Measurements from ENCODE around the gene CORO2B.
"Not testable (repeated sequence)": the region's sequence is repeated elsewhere in the genome, so short reads cannot be mapped to it uniquely, and the experiment has no call there.

The CORO2B gene

DNA sequence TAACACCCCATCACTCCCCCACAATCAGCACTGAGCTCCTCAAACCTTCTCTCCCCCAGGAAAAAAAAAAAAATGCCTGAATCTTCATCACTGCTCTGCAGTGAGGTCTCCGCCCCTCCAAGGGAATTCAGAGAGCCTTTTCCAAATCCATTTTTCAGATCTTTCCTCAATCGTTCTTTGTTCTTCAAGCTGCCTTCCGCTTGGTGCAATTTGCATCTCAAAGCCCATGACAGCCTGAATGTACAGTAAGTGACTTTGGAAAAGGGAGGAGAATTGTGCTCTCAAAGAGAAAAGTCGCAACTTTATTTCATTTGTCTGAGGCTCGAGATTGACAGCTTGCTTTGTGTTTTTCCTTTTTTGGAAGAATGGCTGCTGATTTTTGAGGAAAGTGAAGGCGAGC, 75.0 kb downstream of the CORO2B start:
- DNase-seq, result no peak

DNA sequence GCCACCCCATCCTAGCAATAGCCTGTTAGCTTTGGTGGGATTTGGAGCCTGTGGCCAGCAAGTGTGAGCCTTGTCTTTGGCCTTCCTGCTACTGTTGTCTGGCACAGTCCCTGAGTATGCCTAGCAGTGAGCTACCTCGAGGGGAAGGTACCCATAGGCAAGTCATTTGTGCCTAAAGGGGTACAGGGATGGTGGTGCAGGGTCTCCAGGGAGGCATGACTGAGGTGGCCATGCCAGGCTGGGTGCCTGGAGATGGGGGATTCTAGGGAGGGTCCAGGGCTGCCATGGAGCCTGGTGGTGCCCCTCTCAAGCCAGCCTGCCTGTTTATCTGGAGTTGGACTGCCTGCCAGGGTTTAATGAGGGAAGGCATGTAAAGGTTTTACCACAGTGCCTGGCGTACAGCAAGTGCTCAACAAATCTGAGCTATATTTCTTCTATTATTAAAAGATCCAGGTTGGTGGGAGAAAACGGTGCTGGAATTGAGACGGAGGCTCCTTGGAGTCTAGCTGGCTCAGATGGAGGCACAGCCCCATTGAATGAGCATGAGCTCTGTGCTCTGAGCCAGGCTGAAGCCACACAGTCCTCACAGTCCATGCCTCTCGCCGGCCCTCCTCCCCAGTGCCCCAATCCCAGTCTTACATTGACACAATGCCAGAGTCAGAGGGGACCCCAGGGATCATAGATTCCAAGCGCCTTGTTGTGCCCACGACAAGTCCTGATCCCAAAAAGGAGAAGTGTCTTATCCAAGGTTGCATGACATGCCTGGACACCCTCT, 76.2 kb downstream of the CORO2B start:
- no peak for DNase-seq

- no peak for DNase-seq
These were observed 77.1 kb downstream of the CORO2B start for GRCh38 chr15:68655686-68656437.

GRCh38 chr15:68656438-68656739, 77.6 kb downstream of the CORO2B start:
- DNase-seq, result no peak

- no peak for DNase-seq
These were observed 79.4 kb downstream of the CORO2B start for GRCh38 chr15:68658151-68658550.

DNA sequence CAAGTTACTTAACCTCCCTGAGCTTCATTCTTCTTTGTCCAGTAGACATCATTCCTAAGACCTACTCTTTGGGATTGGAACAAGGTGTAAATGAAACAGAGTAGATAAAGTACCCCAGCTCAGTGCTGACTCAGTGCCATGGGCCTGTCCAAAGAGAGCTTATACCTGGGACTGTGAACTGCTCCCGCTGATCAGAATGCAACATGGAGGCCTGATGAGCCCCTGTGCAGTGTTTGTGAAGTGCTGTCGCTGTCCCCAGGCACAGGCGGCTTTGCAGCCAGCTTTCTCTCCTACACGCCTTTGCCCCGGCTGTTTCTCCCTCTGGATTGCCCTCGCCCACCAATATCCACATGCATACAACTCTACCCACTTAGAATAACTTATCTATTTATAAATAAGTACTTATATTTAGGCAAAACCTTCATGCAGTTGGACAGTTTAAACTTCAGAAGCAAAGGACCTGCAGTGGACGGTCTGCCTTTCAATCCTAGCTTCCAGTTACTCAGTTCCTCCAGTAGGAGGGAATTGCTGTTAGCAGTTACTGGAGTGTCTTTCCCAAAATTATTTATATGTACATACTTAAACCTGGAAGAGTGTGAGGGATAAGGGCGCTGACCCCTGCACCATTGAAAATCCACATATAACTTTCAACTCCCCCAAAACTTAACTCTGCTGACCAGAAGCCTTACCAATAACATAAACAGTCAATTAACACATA, 80.0 kb downstream of the CORO2B start:
- DNase-seq, result no peak

DNA sequence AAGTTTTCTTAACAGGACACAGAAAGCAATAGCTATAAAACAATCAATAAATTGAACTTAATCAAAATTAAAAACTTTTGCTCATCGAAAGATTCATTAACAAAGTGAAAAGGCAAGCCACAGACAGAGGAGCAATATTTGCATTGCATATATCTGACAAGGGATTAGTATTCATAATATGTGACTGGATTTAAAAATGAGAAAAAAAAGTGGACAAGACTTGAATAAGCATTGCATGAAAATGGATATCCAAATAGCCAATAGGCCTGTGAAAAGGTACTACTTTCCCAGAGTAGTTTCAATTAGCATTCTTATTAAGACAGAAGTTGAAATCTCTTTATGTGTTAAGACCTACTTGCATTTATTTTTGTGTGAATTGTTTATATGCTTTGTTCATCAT, 84.7 kb downstream of the CORO2B start:
- no peak for DNase-seq

GRCh38 chr15:68666120-68666811, 87.5 kb downstream of the CORO2B start:
- no peak for DNase-seq

- no peak for DNase-seq
These were observed 88.1 kb downstream of the CORO2B start for GRCh38 chr15:68666812-68667450.

- no peak for DNase-seq
These were observed 89.2 kb downstream of the CORO2B start for GRCh38 chr15:68667800-68668625.

DNA sequence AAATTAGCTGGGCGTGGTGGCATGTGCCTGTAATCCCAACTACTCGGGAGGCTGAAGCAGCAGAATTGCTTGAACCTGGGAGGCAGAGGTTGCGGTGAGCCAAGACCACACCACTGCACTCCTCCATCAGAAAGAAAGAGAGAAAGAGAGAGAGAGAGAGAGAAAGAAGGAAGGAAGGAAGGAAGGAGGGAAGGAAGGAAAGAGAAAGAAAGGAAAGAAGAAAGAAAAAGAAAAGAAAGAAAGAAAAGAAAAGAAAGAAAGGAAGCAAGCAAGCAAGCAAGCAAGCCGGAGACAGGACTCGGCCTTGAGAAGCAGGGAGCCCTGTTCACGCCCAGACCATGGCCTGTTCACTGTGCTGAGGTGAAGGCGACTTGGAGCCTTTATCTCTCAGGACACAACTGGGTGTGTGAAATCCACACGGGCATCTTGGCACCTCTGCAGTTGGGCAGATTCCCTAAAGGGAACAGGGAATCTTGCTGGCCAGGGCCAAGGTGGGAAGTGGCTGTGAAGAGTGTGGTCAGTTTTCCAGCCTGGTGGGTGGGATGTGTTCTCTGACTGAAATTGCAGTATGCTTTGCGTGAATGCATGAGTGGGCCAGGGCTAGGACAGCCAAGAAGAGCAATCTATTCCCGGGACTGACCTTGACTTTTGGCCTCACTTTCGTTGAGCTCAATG, 90.3 kb downstream of the CORO2B start:
- no peak for DNase-seq

DNA sequence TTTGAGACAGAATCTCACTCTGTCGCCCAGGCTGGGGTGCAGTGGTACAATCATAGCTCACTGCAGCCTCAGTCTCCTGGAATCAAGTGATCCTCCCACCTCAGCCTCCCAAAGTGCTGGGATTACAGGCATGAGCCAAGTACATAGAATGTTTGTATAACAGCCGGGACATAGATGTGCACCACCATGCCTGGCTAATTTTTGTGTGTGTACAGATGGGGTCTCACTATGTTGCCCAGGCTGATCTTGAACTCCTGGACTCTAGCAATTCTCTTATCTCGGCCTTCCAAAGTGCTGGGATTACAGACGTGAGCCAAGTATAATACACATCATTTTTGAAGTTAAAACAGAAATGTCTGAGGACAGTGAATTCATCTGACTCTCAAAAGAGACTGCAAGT, 93.5 kb downstream of the CORO2B start:
- DNase-seq, result no peak

DNA sequence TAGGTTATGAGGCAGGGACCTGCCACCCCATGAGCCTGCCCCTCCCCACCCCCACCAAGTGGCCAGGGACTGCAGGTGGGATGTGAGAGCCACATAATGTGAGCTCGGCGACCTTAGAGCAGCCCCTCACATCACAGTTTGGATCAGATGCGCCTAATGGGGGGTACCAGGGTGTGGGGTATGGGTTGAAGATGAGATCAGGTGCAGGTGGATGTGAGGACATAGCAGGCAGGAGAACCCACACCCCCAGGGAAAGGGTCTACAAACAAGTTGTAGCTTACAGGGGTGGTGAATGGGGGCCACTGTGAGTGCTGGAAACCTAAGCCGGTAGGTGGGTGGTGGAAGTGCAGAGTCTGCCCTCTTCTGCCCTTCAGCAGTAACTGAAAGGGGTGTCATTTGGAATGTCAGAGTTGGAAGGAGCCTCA, 94.0 kb downstream of the CORO2B start:
- no peak for DNase-seq

GRCh38 chr15:68674975-68675374, 96.2 kb downstream of the CORO2B start:
- no peak for DNase-seq

GRCh38 chr15:68676011-68676605, 97.3 kb downstream of the CORO2B start:
- no peak for DNase-seq

DNA sequence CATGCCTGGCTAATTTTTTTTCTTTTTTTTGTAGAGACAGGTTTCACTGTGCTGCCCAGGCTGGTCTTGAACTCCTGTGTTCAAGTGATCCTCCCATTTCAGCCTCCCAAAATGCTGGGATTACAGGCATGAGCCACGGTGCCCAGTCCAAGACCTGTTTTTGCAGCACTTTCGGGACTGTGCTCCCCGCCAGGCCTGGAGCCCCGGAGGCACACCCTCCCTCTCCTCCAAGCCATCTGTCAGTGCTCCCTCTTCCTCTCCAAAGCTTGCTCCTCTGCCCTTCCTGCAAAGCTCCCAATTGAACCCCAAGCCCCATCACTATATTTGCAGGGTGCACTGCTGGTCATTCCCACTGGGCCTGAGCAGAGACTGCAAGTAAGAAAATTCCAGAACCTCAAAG, 98.1 kb downstream of the CORO2B start:
- no peak for DNase-seq

DNA sequence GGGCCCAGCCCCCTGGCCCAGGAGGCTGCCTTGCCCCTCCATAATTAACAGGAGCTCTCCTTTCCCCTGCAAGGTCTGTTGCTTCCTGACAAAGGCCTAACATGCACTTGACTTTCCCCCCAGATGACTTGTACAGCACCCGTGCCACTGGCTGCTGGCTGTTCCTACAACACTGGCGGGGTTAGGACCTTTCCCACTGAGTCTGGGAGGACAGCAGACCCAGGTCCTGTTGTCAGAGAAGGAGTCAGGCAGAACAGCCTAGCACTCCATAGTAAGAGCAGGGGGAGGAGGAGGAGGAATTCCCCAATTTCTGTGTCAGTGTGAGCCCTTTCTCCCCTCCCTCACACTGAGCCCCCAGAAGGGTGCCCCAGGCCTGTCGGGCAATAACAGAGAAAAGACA, 99.2 kb downstream of the CORO2B start:
- DNase-seq, result no peak

- no peak for DNase-seq
These were observed 100.0 kb downstream of the CORO2B start for GRCh38 chr15:68678746-68679145.

DNA sequence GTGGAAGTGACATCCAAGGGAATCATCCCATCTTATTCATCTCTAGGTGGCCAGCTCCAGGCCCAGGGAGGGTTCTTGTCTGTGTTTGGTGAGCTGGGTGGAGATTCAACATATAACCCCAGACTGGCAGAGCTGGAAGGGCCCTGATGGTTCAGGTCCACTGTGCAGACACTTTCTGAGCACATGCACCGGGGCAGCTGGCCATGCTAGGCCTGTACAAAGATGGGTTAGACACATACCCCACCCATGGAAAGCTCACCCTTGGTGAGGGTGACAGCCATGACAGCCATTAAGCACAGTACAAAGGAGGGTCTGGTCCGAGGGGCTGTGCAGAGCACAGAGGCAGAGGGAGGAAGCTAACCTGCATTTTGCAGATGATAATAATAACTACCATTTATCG, 100.4 kb downstream of the CORO2B start:
- no peak for DNase-seq

DNA sequence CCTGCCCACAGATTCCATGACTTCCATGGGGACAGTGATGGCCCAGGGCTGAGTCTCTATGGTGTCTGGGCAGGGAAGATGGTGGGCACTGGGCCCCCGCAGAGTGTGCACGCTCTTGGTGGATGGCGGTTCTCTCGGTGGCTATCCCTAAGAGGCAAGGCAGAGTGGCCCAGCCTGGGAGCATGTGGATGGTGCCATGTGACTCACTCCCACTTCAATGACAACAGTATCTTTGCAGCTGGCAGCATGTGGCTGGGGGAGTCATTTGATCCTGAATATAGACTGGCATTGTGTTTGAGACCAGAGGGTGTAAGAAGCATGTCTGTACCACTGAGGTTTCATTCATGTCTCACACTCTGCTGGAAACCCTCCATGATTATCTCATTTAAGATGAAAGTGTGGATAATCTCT, 101.2 kb downstream of the CORO2B start:
- DNase-seq, result no peak

DNA sequence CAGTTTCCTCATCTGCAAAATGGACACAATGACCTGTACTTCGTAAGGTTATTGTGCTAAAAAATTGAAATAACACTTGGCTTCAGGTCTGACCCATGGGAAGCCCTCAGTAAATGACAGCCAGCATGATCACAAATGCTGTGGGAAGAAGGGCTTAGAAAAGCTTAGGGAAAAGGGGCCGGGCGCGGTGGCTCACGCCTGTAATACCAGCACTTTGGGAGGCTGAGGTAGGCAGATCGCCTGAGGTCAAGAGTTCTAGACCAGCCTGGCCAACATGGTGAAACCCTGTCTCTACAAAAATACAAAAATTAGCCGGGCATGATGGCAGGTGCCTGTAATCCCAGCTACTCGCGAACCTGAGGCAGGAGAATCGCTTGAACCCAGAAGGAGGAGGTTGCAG, 102.0 kb downstream of the CORO2B start:
- not testable (repeated sequence) for DNase-seq
